ENCODE results near the gene KNTC1.
A peak's percentile ranks its signal among the peaks of the same experiment; 100 is the strongest.
"Not testable (repeated sequence)": the region's sequence is repeated elsewhere in the genome, so short reads cannot be mapped to it uniquely, and the experiment has no call there.

The KNTC1 gene

DNA sequence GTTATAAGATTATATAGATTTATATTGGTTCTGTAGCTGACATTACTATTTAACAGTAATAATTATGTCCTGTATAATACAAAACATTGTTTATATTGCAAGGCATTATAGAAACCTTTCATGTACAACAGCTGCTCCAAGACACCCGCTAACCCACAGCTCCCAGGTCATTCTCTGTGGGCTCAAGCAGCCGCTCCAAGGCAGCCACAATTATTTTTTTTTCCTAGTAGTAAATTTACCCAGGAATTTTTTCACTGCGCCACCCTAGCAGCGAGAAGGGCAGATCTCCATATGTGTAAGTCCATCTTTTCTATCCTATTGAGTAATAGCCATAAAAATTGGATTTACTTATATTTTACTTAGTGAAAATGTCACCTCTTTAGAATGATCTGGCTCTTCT is 36.3 kb downstream of the KNTC1 start:
- no peak for DNase-seq

- not testable (repeated sequence) for DNase-seq
These were observed 39.8 kb downstream of the KNTC1 start for GRCh38 chr12:122566816-122567215.

DNA sequence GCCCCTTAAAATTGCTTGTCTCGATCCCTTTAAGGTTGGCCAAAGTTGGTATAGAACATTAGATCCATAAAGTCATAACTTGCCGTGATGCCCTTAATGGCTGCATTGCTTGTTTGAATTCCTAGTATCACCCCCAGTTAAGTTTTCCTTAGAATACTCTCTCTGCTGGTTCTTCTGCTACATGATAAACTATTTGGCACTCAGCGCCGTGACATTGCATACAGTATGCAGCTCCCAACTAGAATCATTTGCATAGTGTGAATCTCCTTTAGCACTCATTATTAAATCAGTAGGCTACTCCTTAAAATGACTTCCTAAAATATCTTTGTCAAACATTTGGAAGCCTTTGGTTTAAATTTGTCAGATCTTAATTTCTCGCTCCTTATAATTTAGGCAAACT is 42.2 kb downstream of the KNTC1 start:
- DNase-seq: no peak

GRCh38 chr12:122570006-122570405 is 43.0 kb downstream of the KNTC1 start:
- not testable (repeated sequence) for DNase-seq

GRCh38 chr12:122571821-122572220 is 44.8 kb downstream of the KNTC1 start:
- no peak for DNase-seq

GRCh38 chr12:122583294-122583693 is 56.2 kb downstream of the KNTC1 start:
- not testable (repeated sequence) for DNase-seq

GRCh38 chr12:122584177-122584863 is 57.3 kb downstream of the KNTC1 start:
- no peak for DNase-seq

DNA sequence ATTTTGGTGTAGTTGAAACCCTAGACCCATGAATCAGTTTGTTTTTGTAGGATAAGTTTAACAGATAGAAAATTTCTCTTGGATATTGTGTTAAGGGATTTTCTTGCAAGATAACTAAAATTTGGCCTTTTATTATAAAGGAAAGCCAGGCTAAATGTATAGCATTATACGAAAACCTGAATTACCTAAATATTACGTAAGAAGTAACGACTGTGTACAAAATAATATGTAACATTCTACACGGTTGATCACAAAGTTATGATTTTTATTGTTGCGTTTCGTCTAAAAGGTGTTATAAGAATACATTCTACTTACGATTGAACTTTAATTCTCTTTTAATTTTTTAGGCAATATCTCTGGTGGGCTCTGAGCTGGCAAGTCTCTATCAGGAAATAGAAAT is 63.9 kb downstream of the KNTC1 start:
- no peak for DNase-seq

DNA sequence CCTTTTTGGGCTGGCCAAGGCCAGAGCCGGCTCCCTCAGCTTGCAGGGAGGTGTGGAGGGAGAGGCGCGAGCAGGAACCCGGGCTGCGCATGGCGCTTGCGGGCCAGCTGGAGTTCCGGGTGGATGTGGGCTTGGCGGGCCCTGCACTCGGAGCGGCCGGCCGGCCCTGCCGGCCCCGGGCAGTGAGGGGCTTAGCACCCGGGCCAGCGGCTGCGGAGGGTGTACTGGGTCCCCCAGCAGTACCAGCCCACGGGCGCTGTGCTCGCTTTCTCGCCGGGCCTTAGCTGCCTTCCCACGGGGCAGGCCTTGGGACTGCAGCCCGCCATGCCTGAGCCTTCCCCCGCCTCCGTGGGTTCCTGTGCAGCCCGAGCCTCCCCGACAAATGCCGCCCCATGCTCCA is 64.9 kb downstream of the KNTC1 start:
- not testable (repeated sequence) for DNase-seq

- DNase-seq: not testable (repeated sequence)
These were observed 65.5 kb downstream of the KNTC1 start for GRCh38 chr12:122592543-122592942.

- no peak for DNase-seq
These were observed 66.9 kb downstream of the KNTC1 start for GRCh38 chr12:122593910-122594309.

GRCh38 chr12:122596838-122597237 is 69.8 kb downstream of the KNTC1 start:
- DNase-seq: no peak

- DNase-seq: no peak
These were observed 75.4 kb downstream of the KNTC1 start for GRCh38 chr12:122602456-122602855.

- no peak for DNase-seq
These were observed 77.9 kb downstream of the KNTC1 start for GRCh38 chr12:122604993-122605392.

- DNase-seq: no peak
These were observed 82.7 kb downstream of the KNTC1 start for GRCh38 chr12:122609732-122610131.

DNA sequence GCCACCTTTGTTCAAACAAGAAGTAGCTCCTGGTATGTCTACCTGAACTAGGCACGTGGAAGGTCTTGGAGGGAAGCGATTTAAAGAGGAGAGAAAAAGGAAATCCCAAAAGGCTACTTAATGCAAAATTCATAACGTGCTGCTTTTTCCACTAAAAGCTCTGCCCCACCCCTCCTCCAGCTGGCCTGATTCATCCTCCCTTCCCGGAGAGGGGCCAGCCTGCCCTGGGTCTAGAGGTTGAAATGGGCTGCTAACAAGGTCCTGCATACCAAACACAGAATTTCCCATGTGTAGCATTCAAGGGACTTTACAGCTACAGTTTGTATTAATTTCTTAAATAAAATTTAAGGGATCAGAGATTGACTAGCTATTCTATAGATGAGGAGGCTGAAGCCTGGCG is 83.2 kb downstream of the KNTC1 start:
- DNase-seq: no peak

DNA sequence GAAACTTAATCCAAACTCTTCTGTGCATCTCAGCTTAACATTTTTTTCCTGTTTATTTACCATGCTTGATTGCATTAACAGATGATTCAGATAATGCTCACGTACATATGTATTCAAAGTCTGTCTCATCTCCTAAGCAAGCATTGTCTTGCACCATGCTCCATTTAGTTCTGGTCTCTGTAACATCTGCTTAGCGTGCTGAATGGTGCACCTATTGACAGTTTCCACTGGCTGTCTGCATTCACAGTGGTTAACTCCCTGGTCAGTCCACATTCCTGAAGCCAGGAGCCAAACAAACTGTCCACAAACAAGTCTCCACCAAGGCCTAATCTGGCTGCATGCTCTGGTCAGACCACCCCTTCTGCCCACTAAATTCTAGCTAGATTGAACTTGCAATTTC is 83.9 kb downstream of the KNTC1 start:
- DNase-seq: no peak

GRCh38 chr12:122614839-122615238 is 87.8 kb downstream of the KNTC1 start:
- no peak for DNase-seq

- DNase-seq: no peak
These were observed 88.7 kb downstream of the KNTC1 start for GRCh38 chr12:122615780-122616179.

- DNase-seq: no peak
These were observed 108.4 kb downstream of the KNTC1 start for GRCh38 chr12:122635471-122635870.

DNA sequence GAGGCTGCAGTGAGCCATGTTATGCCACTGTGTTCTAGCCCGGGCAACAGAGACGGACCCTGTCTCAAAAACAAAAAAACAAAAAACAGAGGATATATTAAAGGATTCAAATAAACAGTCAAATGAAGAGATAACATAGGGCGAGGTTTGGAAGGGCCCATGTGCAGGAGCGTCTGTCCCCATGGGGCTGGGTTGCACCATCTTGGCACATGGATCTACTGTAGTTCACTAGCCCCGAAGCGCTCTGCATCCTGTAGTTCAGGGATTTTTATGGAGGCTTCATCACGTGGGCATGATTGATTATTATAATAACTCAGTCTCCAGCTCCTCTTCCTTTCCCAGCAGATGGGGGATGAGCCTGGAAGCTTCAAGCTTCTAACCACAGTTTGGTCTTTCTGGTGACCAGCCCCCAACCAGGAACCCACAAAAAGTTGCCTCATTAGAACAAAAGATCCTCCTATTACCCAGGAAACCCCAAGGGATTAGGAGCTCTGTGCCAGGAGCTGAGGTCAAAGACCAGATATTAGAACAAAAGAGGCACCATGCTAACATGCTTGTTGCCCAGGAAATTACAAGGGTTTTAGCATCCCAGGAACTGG is 116.3 kb downstream of the KNTC1 start:
- no peak for DNase-seq

DNA sequence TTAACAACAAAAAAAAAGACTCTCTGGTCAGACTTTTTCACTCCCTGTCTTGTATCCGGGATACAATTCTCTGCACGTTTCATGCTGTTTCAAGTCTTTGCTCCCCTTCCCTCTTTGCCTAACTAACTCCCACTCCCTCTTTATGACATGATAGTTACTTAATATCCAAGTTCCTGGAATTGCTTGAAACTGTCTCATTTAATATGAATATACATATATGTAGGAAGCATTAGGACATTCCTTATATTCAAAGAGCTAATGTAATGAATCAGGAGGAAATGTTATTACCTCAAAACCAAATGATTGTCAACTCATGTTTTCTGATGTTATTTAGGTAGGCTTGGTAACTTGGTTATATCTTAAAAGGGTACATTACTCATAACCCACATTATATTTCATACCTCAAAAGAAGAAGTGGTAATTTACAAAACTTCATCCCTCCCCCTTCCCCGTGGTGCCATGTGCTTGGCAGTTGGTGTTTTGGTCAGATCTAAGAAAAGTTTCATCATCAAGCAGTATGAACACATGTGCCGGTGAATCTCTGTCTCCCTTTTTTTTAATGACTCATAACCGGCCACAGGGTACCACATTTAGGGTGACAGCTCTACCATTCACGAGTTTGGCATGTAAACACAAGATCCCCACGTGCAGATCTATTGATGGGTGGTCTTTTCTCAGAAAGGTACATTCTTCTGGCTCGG is 119.6 kb downstream of the KNTC1 start:
- peak; percentile 89 for DNase-seq

- no peak for DNase-seq
These were observed 124.6 kb downstream of the KNTC1 start for GRCh38 chr12:122651520-122652224.

DNA sequence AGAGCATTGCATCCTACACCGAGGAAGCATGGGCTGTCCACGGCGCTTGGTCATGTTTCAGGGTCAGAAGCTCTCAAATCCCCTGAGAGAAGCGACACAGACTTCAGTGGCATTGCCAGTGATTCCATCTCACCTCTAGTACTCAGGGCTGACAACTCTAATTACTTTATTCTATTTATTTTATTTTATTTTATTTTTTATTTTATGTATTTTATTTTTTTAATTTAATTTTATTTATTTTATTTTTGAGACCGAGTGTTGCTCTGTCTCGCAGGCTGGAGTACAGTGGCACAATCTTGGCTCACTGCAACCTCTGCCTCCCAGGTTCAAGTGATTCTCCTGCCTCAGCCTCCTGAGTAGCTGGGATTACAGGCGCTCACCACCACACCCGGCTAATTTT is 126.2 kb downstream of the KNTC1 start:
- not testable (repeated sequence) for DNase-seq
